Stimulated activated CD4-positive, alpha-beta T cell treated with anti-CD3 and anti-CD28 coated beads, Interleukin-1b, Interleukin-23, amount 100 ng/mL, for 1 hour (primary cell): ENCODE results near the gene LGALS4.
"Not testable (repeated sequence)": the region's sequence is repeated elsewhere in the genome, so short reads cannot be mapped to it uniquely, and the experiment has no call there.

ENCODE experiments used
- DNase-seq, 2 donors: peaks; one replicate each; pipeline ENCODE4 v3.0.0-alpha.2; 2020; ENCODE audit warnings: low read depth in 2 of 2

Gene LGALS4

GRCh38 chr19:38842439-38843174 lies 29.9 kb upstream of the LGALS4 start:
- no peak for DNase-seq

GRCh38 chr19:38841787-38842438 lies 29.2 kb upstream of the LGALS4 start:
- DNase-seq = no peak

GRCh38 chr19:38841180-38841766 lies 28.5 kb upstream of the LGALS4 start:
- DNase-seq = no peak

- DNase-seq = no peak
Measured at GRCh38 chr19:38840583-38840968, 27.8 kb upstream of the LGALS4 start.

- no peak for DNase-seq
Measured at GRCh38 chr19:38839816-38840582, 27.3 kb upstream of the LGALS4 start.

- DNase-seq = no peak
Measured at GRCh38 chr19:38838986-38839761, 26.4 kb upstream of the LGALS4 start.

- DNase-seq = peak in 1 of 2 donors; percentile 21
Measured at GRCh38 chr19:38838208-38838985, 25.7 kb upstream of the LGALS4 start.

- DNase-seq = no peak
Measured at GRCh38 chr19:38837656-38838121, 24.9 kb upstream of the LGALS4 start.

GRCh38 chr19:38836983-38837626 lies 24.4 kb upstream of the LGALS4 start:
- DNase-seq = no peak

GRCh38 chr19:38836159-38836982 lies 23.6 kb upstream of the LGALS4 start:
- no peak for DNase-seq

GRCh38 chr19:38834590-38834989 lies 21.8 kb upstream of the LGALS4 start:
- DNase-seq = no peak

- DNase-seq = no peak
Measured at GRCh38 chr19:38834104-38834490, 21.4 kb upstream of the LGALS4 start.

GRCh38 chr19:38833092-38833425 lies 20.3 kb upstream of the LGALS4 start:
- DNase-seq = no peak

- no peak for DNase-seq
Measured at GRCh38 chr19:38831142-38831605, 18.4 kb upstream of the LGALS4 start.

- no peak for DNase-seq
Measured at GRCh38 chr19:38830039-38830733, 17.4 kb upstream of the LGALS4 start.

GRCh38 chr19:38829203-38829602 lies 16.5 kb upstream of the LGALS4 start:
- not testable (repeated sequence) for DNase-seq

- DNase-seq = no peak
Measured at GRCh38 chr19:38826856-38827551, 14.3 kb upstream of the LGALS4 start.

- DNase-seq = not testable (repeated sequence)
Measured at GRCh38 chr19:38825936-38826335, 13.2 kb upstream of the LGALS4 start.
